Liver (tissue), 9 donors: Measurements from ENCODE around the gene LPP. TPM values are rescaled to one million over a fixed set of nuclear protein-coding genes. Genes with fewer than 3 reads are reported as not detected.
"Not testable (repeated sequence)": the region's sequence is repeated elsewhere in the genome, so short reads cannot be mapped to it uniquely, and the experiment has no call there.

Experiments
- DNase-seq: peaks from one replicate; pipeline ENCODE4 v3.0.0-alpha.2; 2017; ENCODE audit warnings: low spot score
- H3K27ac ChIP-seq, 2 donors: one replicate each; pipeline ENCODE4 v1.7.0; 2013; ENCODE audit warnings: inconsistent platforms in 2 of 2, low read length in 2 of 2, control low read depth in 1 of 2, low read depth in 1 of 2, mild to moderate bottlenecking in 1 of 2
- H3K27me3 ChIP-seq, 4 donors: one replicate each; pipeline versions ENCODE4 v1.6.1 to v1.7.0; 2013; ENCODE audit warnings: low read length in 3 of 4, inconsistent platforms in 1 of 4, mild to moderate bottlenecking in 1 of 4, moderate library complexity in 1 of 4; ENCODE audit not compliant: control insufficient read depth in 4 of 4, insufficient read depth in 4 of 4
- H3K36me3 ChIP-seq, 4 donors: one replicate each; pipeline versions ENCODE4 v1.6.1 to v1.7.0; 2013; ENCODE audit warnings: low read length in 3 of 4, mild to moderate bottlenecking in 3 of 4, low read depth in 1 of 4, moderate library complexity in 1 of 4; ENCODE audit not compliant: control insufficient read depth in 4 of 4, insufficient read depth in 3 of 4
- H3K4me1 ChIP-seq, 4 donors: one replicate each; pipeline versions ENCODE4 v1.6.1 to v1.7.0; 2013; ENCODE audit warnings: low read length in 3 of 4, mild to moderate bottlenecking in 3 of 4, moderate library complexity in 1 of 4; ENCODE audit not compliant: control insufficient read depth in 4 of 4, insufficient read depth in 4 of 4
- H3K4me3 ChIP-seq, 3 donors: one replicate each; pipeline versions ENCODE4 v1.6.1 to v1.7.0; 2013; ENCODE audit warnings: low read length in 3 of 3, control low read depth in 1 of 3, low read depth in 1 of 3, mild to moderate bottlenecking in 1 of 3
- H3K9ac ChIP-seq, 2 donors: one replicate each; pipeline ENCODE4 v1.7.0; 2013; ENCODE audit warnings: low read length in 2 of 2, mild to moderate bottlenecking in 2 of 2, moderate library complexity in 2 of 2, control low read depth in 1 of 2, low read depth in 1 of 2
- H3K9me3 ChIP-seq, 4 donors: one replicate each; pipeline versions ENCODE4 v1.6.1 to v1.7.0; 2013; ENCODE audit warnings: low read length in 3 of 4; ENCODE audit not compliant: control insufficient read depth in 4 of 4
- ATF3 ChIP-seq: IDR thresholded peaks from 2 replicates; pipeline ENCODE4 v1.6.1; 2016; ENCODE audit warnings: antibody characterized with exemption
- CTCF ChIP-seq: fragments of 150-350 bp; IDR thresholded peaks from 2 replicates; pipeline ENCODE4 v1.5.1; 2017; ENCODE audit warnings: improper control_type of control experiment, low read depth, low read length; ENCODE audit not compliant: missing input control
- EGR1 ChIP-seq, 2 donors: IDR thresholded peaks; 2 replicates each; pipeline ENCODE4 v1.6.1; 2016 to 2018; ENCODE audit warnings: antibody characterized with exemption in 2 of 2, low read depth in 2 of 2
- FOXA1 ChIP-seq: IDR thresholded peaks from 2 replicates; pipeline ENCODE4 v1.6.1; 2016; ENCODE audit warnings: antibody characterized with exemption
- FOXA2 ChIP-seq: IDR thresholded peaks from 2 replicates; pipeline ENCODE4 v1.6.1; 2016; ENCODE audit warnings: antibody characterized with exemption
- GABPA ChIP-seq, 2 donors: IDR thresholded peaks in 1 of 2; conservative IDR thresholded peaks in 1 of 2; 2 replicates each; pipeline ENCODE4 v1.6.1; 2016; ENCODE audit warnings: antibody characterized with exemption in 2 of 2, mild to moderate bottlenecking in 1 of 2, moderate library complexity in 1 of 2
- HNF4A ChIP-seq, 2 donors: conservative IDR thresholded peaks; 2 replicates each; pipeline ENCODE4 v1.6.1; 2016; ENCODE audit warnings: antibody characterized with exemption in 2 of 2, mild to moderate bottlenecking in 2 of 2
- HNF4G ChIP-seq: IDR thresholded peaks from 2 replicates; pipeline ENCODE4 v1.6.1; 2016; ENCODE audit warnings: antibody characterized with exemption
- JUND ChIP-seq, 2 donors: IDR thresholded peaks; 2 replicates each; pipeline ENCODE4 v1.6.1; 2016; ENCODE audit warnings: antibody characterized with exemption in 2 of 2
- MAX ChIP-seq: IDR thresholded peaks from 2 replicates; pipeline ENCODE4 v1.6.1; 2016; ENCODE audit warnings: antibody characterized with exemption
- NR2F2 ChIP-seq: IDR thresholded peaks from 2 replicates; pipeline ENCODE4 v1.6.1; 2016; ENCODE audit warnings: antibody characterized with exemption
- RAD21 ChIP-seq, 2 donors: IDR thresholded peaks; 2 replicates each; pipeline ENCODE4 v1.6.1; 2016; ENCODE audit warnings: antibody characterized with exemption in 2 of 2, mild to moderate bottlenecking in 2 of 2
- REST ChIP-seq: IDR thresholded peaks from 2 replicates; pipeline ENCODE4 v1.6.1; 2016; ENCODE audit warnings: antibody characterized with exemption, mild to moderate bottlenecking
- RXRA ChIP-seq, 2 donors: IDR thresholded peaks; 2 replicates each; pipeline ENCODE4 v1.6.1; 2017 to 2018; ENCODE audit warnings: antibody characterized with exemption in 2 of 2, mild to moderate bottlenecking in 1 of 2
- SP1 ChIP-seq: IDR thresholded peaks from 2 replicates; pipeline ENCODE4 v1.6.1; 2018; ENCODE audit warnings: antibody characterized with exemption, mild to moderate bottlenecking
- TAF1 ChIP-seq: conservative IDR thresholded peaks from 2 replicates; pipeline ENCODE4 v1.6.1; 2016; ENCODE audit warnings: antibody characterized with exemption, mild to moderate bottlenecking
- YY1 ChIP-seq: IDR thresholded peaks from 2 replicates; pipeline ENCODE4 v1.6.1; 2016; ENCODE audit warnings: antibody characterized with exemption, mild to moderate bottlenecking
- ZBTB33 ChIP-seq: IDR thresholded peaks from 2 replicates; pipeline ENCODE4 v1.6.1; 2016; ENCODE audit warnings: antibody characterized with exemption
- WGBS: extraction: QIAGEN DNeasy Blood & Tissue Kit; methylation state at CpG from one replicate; pipeline ENCODE4 v1.1.7; 2013; 5-methylcytosine and 5-hydroxymethylcytosine counted together
- polyA plus RNA-seq, 2 donors: library from polyadenylated mRNA; stranded (reverse) in 1 of 2; unstranded in 1 of 2; fragments of 200-250 nt in 1 of 2; fragments of >200 nt in 1 of 2; fragmentation: Nextera tagmentation in 1 of 2; extraction: Ambion mirVana in 1 of 2; gene quantifications; one replicate each; pipeline versions ENCODE4 v1.2.1 to v1.2.3, GENCODE V29; 2013 to 2015
- total RNA-seq, 2 donors: library from RNA; depleted of rRNA; stranded (reverse); fragments of >200 nt; gene quantifications; one replicate each; pipeline ENCODE4 v1.2.3, GENCODE V29; 2014
- donor health status: healthy.
- donor health status: healthy.
- donor health status: healthy.
- donor health status: healthy.
- donor health status: healthy.

Gene LPP
- total and polyA plus RNA-seq, 4 donors: 3.3 to 53.7 (median 28.2) TPM

GRCh38 chr3:188608401-188608800 is 454.4 kb downstream of the LPP start:
- H3K27me3 ChIP-seq: no peaks in the 10 kb centered on the region
- H3K27ac ChIP-seq: no peak overlapping the region
- H3K36me3 ChIP-seq: peaks cover 2 to 16% (median 11%) of the 10 kb centered on the region in 4 donors
- DNase-seq: no peak
- 98% methylated on average over 3 of the region's 3 CpGs for WGBS
- H3K4me1 ChIP-seq: peaks cover 0 to 2% (median 0%) of the 10 kb centered on the region in 4 donors
- H3K9me3 ChIP-seq: no peaks in the 10 kb centered on the region
- H3K4me3 ChIP-seq: no peak overlapping the region
- TF ChIP-seq ATF3 (no peak), NR2F2 (no peak), TAF1 (no peak), HNF4G (no peak)
- H3K9ac ChIP-seq: no peak overlapping the region

GRCh38 chr3:188613721-188614120 is 459.8 kb downstream of the LPP start:
- not testable (repeated sequence) for H3K4me3 ChIP-seq, H3K9ac ChIP-seq, H3K9me3 ChIP-seq, DNase-seq, H3K27me3 ChIP-seq, H3K27ac ChIP-seq, H3K4me1 ChIP-seq
- H3K36me3 ChIP-seq: peaks cover 2 to 15% (median 11%) of the 10 kb centered on the region in 4 donors
- 88% methylated on average over 6 of the region's 6 CpGs for WGBS

- no peaks in the 10 kb centered on the region for H3K27me3 ChIP-seq
- peaks cover 0 to 2% (median 0%) of the 10 kb centered on the region in 4 donors for H3K36me3 ChIP-seq
- no peaks in the 10 kb centered on the region for H3K4me1 ChIP-seq
- H3K9ac ChIP-seq: no peak overlapping the region
- no peak for DNase-seq
- no peak overlapping the region for H3K27ac ChIP-seq
- 93% methylated on average over 2 of the region's 2 CpGs for WGBS
- no peak overlapping the region for H3K4me3 ChIP-seq
- no peaks in the 10 kb centered on the region for H3K9me3 ChIP-seq
- TF ChIP-seq SP1 (no peak), RAD21 (IDR thresholded peaks at IDR 0.05) (no peak), FOXA2 (no peak), TAF1 (no peak), NR2F2 (no peak), MAX (no peak), FOXA1 (no peak), REST (no peak), EGR1 (IDR thresholded peaks at IDR 0.05; ENCODE audit: low read depth in 2 of 2) (no peak), RXRA (IDR thresholded peaks at IDR 0.05) (no peak), YY1 (no peak), ZBTB33 (no peak), ATF3 (no peak), GABPA (IDR thresholded peaks at IDR 0.05 in 1 of 2, conservative IDR thresholded peaks at IDR 0.05 in 1 of 2) (no peak), CTCF (no peak), HNF4A (conservative IDR thresholded peaks at IDR 0.05) (no peak), HNF4G (no peak), JUND (IDR thresholded peaks at IDR 0.05) (no peak)
These were observed 463.3 kb downstream of the LPP start for GRCh38 chr3:188617270-188617669.
